Uterus (tissue), 4 donors: ENCODE results near the gene ANKRD44. TPM values are rescaled to one million over a fixed set of nuclear protein-coding genes. Genes with fewer than 3 reads are reported as not detected.

Source experiments
- DNase-seq, 2 donors: peaks; one replicate each; pipeline ENCODE4 v3.0.0-alpha.2; 2019 to 2020
- H3K27ac ChIP-seq, 2 donors: fragments of 200-600 bp; sonication (generic); 1 replicate in 1 of 2; 2 replicates in 1 of 2; pipeline ENCODE4 v1.5.1; 2016 to 2018
- H3K27me3 ChIP-seq, 2 donors: fragments of 200-600 bp; sonication (generic); one replicate each; pipeline ENCODE4 v1.5.1; 2018 to 2019; ENCODE audit warnings: control low read depth in 1 of 2
- H3K36me3 ChIP-seq, 2 donors: fragments of 200-600 bp; sonication (generic); one replicate each; pipeline ENCODE4 v1.5.1; 2019; ENCODE audit warnings: control low read depth in 1 of 2
- H3K4me1 ChIP-seq, 2 donors: fragments of 200-600 bp; sonication (generic); one replicate each; pipeline ENCODE4 v1.5.1; 2018 to 2019; ENCODE audit warnings: control low read depth in 1 of 2
- H3K4me3 ChIP-seq, 2 donors: fragments of 200-600 bp; sonication (generic); 1 replicate in 1 of 2; 2 replicates in 1 of 2; pipeline ENCODE4 v1.5.1; 2018 to 2019; ENCODE audit warnings: mild to moderate bottlenecking in 1 of 2
- H3K9me3 ChIP-seq, 2 donors: fragments of 200-600 bp; sonication (generic); one replicate each; pipeline ENCODE4 v1.5.1; 2019; ENCODE audit warnings: control low read depth in 1 of 2
- CTCF ChIP-seq, 4 experiments: fragments of 200-600 bp in 2 of 4; fragments of 450-650 bp in 2 of 4; sonication (generic) in 2 of 4; IDR thresholded peaks; one replicate each; pipeline ENCODE4 v1.5.1; 2016 to 2019; ENCODE audit warnings: antibody characterized with exemption in 4 of 4, mild to moderate bottlenecking in 2 of 4, moderate library complexity in 1 of 4
- POLR2A ChIP-seq, 2 donors: fragments of 450-650 bp; IDR thresholded peaks; one replicate each; pipeline ENCODE4 v1.6.1; 2016; ENCODE audit warnings: antibody characterized with exemption in 2 of 2, mild to moderate bottlenecking in 1 of 2, moderate library complexity in 1 of 2
- intact Hi-C: fragments of 100-400 bp; cut with DNase I; formaldehyde crosslinking; loops from one replicate; pipeline ENCODE4 v1.15.1; 2023; ENCODE audit warnings: low total_unique reads
- total RNA-seq, 4 donors: library from RNA; depleted of rRNA in 3 of 4; stranded (reverse); fragments of >200 nt in 3 of 4; gene quantifications; one replicate each; pipeline versions ENCODE4 v1.1.0 to v1.2.4, GENCODE V29; 2014 to 2023
- donor health status: DM: yes; HTN: yes; CAD: no.

ANKRD44 gene
- total RNA-seq, 4 donors from 2014 or later: 14.4 to 71.5 (median 23.2) TPM

- Histone ChIP-seq H3K27ac (no peak overlapping the region), H3K9me3 (no peaks in the 10 kb centered on the region), H3K27me3 (no peaks in the 10 kb centered on the region), H3K36me3 (no peaks in the 10 kb centered on the region), H3K4me1 (no peaks in the 10 kb centered on the region), H3K4me3 (no peak overlapping the region)
- no peak for DNase-seq
- intact Hi-C loops: no loop called here
- no peak for TF ChIP-seq CTCF (IDR thresholded peaks at IDR 0.05)
- TF ChIP-seq POLR2A (IDR thresholded peaks at IDR 0.05): no peak
Measured at GRCh38 chr2:196951973-196952372, 358.6 kb downstream of the ANKRD44 start.

- H3K27ac ChIP-seq: no peak overlapping the region
- H3K4me1 ChIP-seq: no peaks in the 10 kb centered on the region
- intact Hi-C loops: no loop called here
- H3K36me3 ChIP-seq: no peaks in the 10 kb centered on the region
- no peak overlapping the region for H3K4me3 ChIP-seq
- no peaks in the 10 kb centered on the region for H3K27me3 ChIP-seq
- no peak for TF ChIP-seq CTCF (IDR thresholded peaks at IDR 0.05)
- DNase-seq: no peak
- no peaks in the 10 kb centered on the region for H3K9me3 ChIP-seq
Measured at GRCh38 chr2:196949116-196949515, 361.5 kb downstream of the ANKRD44 start.

GRCh38 chr2:196944570-196944969 is 366.0 kb downstream of the ANKRD44 start:
- TF ChIP-seq POLR2A (IDR thresholded peaks at IDR 0.05) (no peak), CTCF (IDR thresholded peaks at IDR 0.05) (no peak)
- H3K9me3 ChIP-seq: no peaks in the 10 kb centered on the region
- no peak for DNase-seq
- no peak overlapping the region for H3K27ac ChIP-seq
- H3K36me3 ChIP-seq: no peaks in the 10 kb centered on the region
- H3K27me3 ChIP-seq: no peaks in the 10 kb centered on the region
- H3K4me3 ChIP-seq: no peak overlapping the region
- intact Hi-C loops: no loop called here
- no peaks in the 10 kb centered on the region for H3K4me1 ChIP-seq

- H3K27ac ChIP-seq: no peak overlapping the region
- intact Hi-C loops: no loop called here
- no peak overlapping the region for H3K4me3 ChIP-seq
- TF ChIP-seq CTCF (IDR thresholded peaks at IDR 0.05) (no peak), POLR2A (IDR thresholded peaks at IDR 0.05) (no peak)
- no peaks in the 10 kb centered on the region for H3K9me3 ChIP-seq
- H3K27me3 ChIP-seq: no peaks in the 10 kb centered on the region
- no peak for DNase-seq
- H3K36me3 ChIP-seq: no peaks in the 10 kb centered on the region
- no peaks in the 10 kb centered on the region for H3K4me1 ChIP-seq
Measured at GRCh38 chr2:196941398-196942078, 369.0 kb downstream of the ANKRD44 start.

- Histone ChIP-seq H3K36me3 (no peaks in the 10 kb centered on the region), H3K9me3 (no peaks in the 10 kb centered on the region), H3K4me3 (no peak overlapping the region), H3K27me3 (no peaks in the 10 kb centered on the region), H3K4me1 (no peaks in the 10 kb centered on the region), H3K27ac (no peak overlapping the region)
- DNase-seq: no peak
- intact Hi-C loops: no loop called here
- TF ChIP-seq POLR2A (IDR thresholded peaks at IDR 0.05) (no peak), CTCF (IDR thresholded peaks at IDR 0.05) (no peak)
Measured at GRCh38 chr2:196939371-196939770, 371.2 kb downstream of the ANKRD44 start.

Other genes starting within 250 kb of the ANKRD44 start
- gene SF3B1, start 124.2 kb upstream of the ANKRD44 start, total RNA-seq: 1,000 to 10,000 TPM in 1 of 4 donors, 100 to 1,000 TPM in 3; 356 to 1,013 (median 641) TPM
- 10 to 100 TPM; 23.8 to 34.1 (median 28.5) TPM for gene COQ10B, start 142.8 kb upstream of the ANKRD44 start, total RNA-seq
- 100 to 1,000 TPM in 3 of 4 donors, 10 to 100 TPM in 1; 76.8 to 258 (median 161) TPM for gene HSPD1, start 189.1 kb upstream of the ANKRD44 start, total RNA-seq
- 10 to 100 TPM; 22.3 to 55.0 (median 39.4) TPM for gene HSPE1, start 189.6 kb upstream of the ANKRD44 start, total RNA-seq
- gene MOB4, start 205.3 kb upstream of the ANKRD44 start, total RNA-seq: 10 to 100 TPM; 23.3 to 58.6 (median 43.0) TPM